VCaP (cell line): ENCODE measurements around the gene OR52B2.

Experiments used
- H3K27ac ChIP-seq: fragments of 450-650 bp; 2 replicates; pipeline ENCODE4 v1.5.1; 2017
- CTCF ChIP-seq: fragments of 450-650 bp; conservative IDR thresholded peaks from 2 replicates; pipeline ENCODE4 v1.5.1; 2017; ENCODE audit warnings: mild to moderate bottlenecking, moderate library complexity

The OR52B2 gene

DNA sequence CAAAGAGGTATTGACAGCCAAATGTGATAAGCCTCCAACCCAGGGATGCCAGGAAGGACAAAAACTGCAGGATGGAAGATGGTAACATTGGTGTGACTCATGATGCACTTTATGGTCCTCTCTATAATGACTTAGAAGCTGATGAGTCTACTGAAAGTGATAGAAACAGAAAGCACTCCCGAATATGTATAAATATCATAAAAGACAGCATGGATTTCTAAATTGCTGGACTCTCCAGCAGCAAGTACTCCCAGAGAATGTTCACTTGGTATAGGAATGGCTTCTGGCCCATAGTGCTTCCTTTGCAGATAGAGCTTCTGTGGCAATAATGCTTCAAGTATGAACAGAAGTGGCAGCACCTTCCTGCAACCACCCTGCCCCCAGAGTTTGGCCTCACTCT, at the start of gene OR52B2:
OR52B2 (minus strand) TSS at position 101 of the 400 bp plus-strand sequence; CDS start at position 101, 0 bp downstream.
- no peak for TF ChIP-seq CTCF
- H3K27ac ChIP-seq: no peak within 1 kb of the TSS

GRCh38 chr11:6219359-6219758, 49.2 kb upstream of the OR52B2 start:
- no peak overlapping the region for H3K27ac ChIP-seq
- no peak for TF ChIP-seq CTCF

GRCh38 chr11:6217722-6218121, 47.6 kb upstream of the OR52B2 start:
- no peak for TF ChIP-seq CTCF
- H3K27ac ChIP-seq: no peak overlapping the region

DNA sequence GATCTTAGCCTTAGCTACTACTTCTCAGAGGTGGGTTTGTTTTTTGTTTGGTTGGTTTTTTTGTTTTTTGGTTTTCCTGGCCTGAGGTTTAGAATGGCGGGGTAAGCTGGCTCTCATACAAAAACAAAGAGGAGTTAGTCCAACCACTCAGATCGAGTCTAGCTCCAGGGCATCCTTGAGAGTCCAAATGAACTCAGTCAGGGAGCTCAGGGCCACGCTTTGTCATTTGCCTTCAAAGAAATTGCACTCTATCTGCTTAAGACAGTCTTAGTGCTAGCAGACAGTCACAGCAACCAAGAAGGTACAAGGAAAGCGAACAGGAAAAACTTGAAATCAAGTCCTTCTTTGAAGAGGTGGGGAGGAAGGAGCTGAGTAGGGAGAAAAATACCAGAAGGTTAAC, 46.4 kb upstream of the OR52B2 start:
- no peak overlapping the region for H3K27ac ChIP-seq
- TF ChIP-seq CTCF: no peak

DNA sequence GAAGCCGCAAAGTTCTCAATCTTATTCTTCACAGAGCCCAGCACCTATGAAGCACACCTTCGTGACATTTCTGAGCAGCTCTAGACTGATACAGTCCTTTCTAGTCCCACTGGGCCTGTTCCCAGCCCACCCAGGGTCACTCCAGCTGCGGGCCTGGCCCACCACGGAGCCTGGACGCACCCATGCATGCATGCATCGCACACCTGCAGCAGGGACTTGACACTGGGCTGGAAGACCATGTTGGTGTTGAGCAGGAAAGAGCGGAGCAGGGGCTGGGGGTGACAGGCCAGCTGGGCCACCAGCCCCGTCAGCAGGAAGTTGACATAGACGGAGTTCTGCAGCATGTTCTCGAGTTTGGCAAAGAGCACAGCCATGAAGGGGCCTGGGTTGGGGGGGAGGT, 44.4 kb upstream of the OR52B2 start:
- H3K27ac ChIP-seq: no peak overlapping the region
- no peak for TF ChIP-seq CTCF

DNA sequence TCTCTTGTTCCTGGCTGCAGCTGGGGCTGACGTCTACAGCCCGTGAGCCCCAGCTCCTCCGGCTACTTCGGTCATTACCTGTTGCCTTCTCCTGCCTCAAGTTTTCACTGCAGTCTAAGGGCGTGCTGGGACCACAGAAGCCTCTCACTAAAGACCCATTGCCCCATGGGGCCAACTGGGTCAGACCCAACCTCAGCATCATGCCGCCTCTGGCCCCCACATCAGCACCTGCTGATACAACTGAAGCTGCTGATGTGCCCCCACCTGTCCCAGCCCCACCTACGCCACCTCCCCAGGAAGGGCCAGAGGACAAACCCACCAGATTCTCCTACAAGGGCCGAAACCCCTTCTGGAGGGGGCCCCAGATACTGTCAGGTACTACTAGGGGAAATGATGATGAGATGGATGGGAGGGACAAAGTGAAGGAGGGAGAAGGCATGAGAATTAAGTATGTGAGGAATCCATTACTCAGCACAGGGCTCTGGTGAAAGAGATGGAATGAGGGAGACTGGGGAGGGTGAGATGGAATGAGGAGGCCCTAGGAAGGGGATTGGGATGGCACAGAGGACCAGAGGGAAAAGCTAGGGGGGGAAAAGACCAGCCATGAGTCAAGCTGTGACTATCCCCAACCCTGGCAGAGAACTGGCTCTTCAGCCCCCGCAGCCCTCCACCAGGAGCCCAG, 40.3 kb upstream of the OR52B2 start:
- H3K27ac ChIP-seq: no peak overlapping the region
- no peak for TF ChIP-seq CTCF

DNA sequence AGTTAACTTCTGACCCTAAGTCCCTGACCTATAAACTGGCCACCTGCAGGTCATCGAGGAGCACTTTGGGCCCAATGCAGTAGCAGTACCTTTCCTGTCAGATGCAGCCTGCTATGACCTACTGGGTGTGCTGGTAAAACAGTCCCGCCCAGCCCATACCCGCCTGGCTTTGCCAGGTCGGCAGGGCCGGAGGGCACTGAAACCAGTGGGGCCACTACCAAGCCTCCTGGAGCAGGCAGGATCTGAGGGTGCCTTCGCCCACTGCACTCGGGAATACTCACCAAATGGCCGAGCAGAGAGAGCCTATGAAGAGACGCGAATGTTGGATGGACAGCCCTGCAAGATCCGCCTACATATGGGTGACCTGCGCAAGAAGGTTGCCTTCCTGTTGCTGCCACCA, 39.7 kb upstream of the OR52B2 start:
- TF ChIP-seq CTCF: no peak
- H3K27ac ChIP-seq: no peak overlapping the region
